ENCODE results near the gene TOP2B. TPM values are rescaled to one million over a fixed set of nuclear protein-coding genes. Genes with fewer than 3 reads are reported as not detected.

TOP2B gene
- total and polyA plus RNA-seq, 9 of the 15 experiments (the other 6 are each of a cell fraction or from before 2014, with no cell fraction given), result 45.3 to 186 (median 134) TPM

- TF ChIP-seq CHD7 (IDR thresholded peaks at IDR 0.05; ENCODE audit: low read depth, low read length), result no peak
- no peak for TF ChIP-seq CEBPB (tag; IDR thresholded peaks at IDR 0.05)
- no peak for TF ChIP-seq YBX1 (IDR thresholded peaks at IDR 0.05)
- TF ChIP-seq JUN (IDR thresholded peaks at IDR 0.05; ENCODE audit: borderline replicate concordance, low read depth, low read length), result peak; percentile 60; the same call in 1 of the 2 replicates
- no peak for TF ChIP-seq JUN (CRISPR knock-in tag; IDR thresholded peaks at IDR 0.05; ENCODE audit: borderline replicate concordance)
- TF ChIP-seq ZNF707 (CRISPR knock-in tag; conservative IDR thresholded peaks at IDR 0.05), result no peak
- no peak for TF ChIP-seq RAD51 (IDR thresholded peaks at IDR 0.05; ENCODE audit: borderline replicate concordance, low read depth)
- TF ChIP-seq CHCHD3 (CRISPR knock-in tag; IDR thresholded peaks at IDR 0.05), result peak; percentile 56; the same call in 1 of the 2 replicates
- TF ChIP-seq PHTF2 (CRISPR knock-in tag; IDR thresholded peaks at IDR 0.05), result no peak
- no peak for TF ChIP-seq THRAP3 (IDR thresholded peaks at IDR 0.05; ENCODE audit: borderline replicate concordance)
- TF ChIP-seq NEUROD1 (IDR thresholded peaks at IDR 0.05; ENCODE audit: borderline replicate concordance, low read depth, low read length, partially characterized antibody), result peak; percentile 93
- TF ChIP-seq ZNF668 (CRISPR knock-in tag; IDR thresholded peaks at IDR 0.05), result no peak
- no peak for TF ChIP-seq SNRNP70 (optimal IDR thresholded peaks at IDR 0.05; ENCODE audit: low read depth, low read length)
- no peak for TF ChIP-seq PRDM10 (IDR thresholded peaks at IDR 0.05; ENCODE audit: partially characterized antibody)
- TF ChIP-seq ELF4 (CRISPR knock-in tag; IDR thresholded peaks at IDR 0.05), result peak; percentile 53; the same call in 1 of the 2 replicates
These were observed at the start of gene TOP2B (continued) for GRCh38 chr3:25664812-25665314.
